ENCODE measurements around the gene NEURL1.
"Not testable (repeated sequence)": the region's sequence is repeated elsewhere in the genome, so short reads cannot be mapped to it uniquely, and the experiment has no call there.

NEURL1 gene

GRCh38 chr10:103479135-103479534 is 14.4 kb upstream of the NEURL1 start, which contains the start of gene CALHM3:
Gene CALHM3 (minus strand): TSS chr10:103479240. CDS start chr10:103479032, 208 bp downstream.
- Histone ChIP-seq H3K4me1 (peaks cover 0 to 6% (median 0%) of the 10 kb centered on the region in 4 donors), H3K36me3 (no peaks in the 10 kb centered on the region), H3K4me3 (no peak within 1 kb of the TSS), H3K27ac (no peak within 1 kb of the TSS), H3K27me3 (peaks cover 0 to 6% of the 10 kb centered on the region in 2 donors), H3K9me3 (no peaks in the 10 kb centered on the region)
- intact Hi-C loops (cut with DNase I; ENCODE audit: low total_unique reads): no loop called here
- DNase-seq: no peak
- no peak for TF ChIP-seq CTCF (IDR thresholded peaks at IDR 0.05)

- peaks cover 0 to 6% of the 10 kb centered on the region in 2 donors for H3K27me3 ChIP-seq
- H3K9me3 ChIP-seq: no peaks in the 10 kb centered on the region
- H3K4me3 ChIP-seq: no peak overlapping the region
- H3K27ac ChIP-seq: no peak overlapping the region
- intact Hi-C loops (cut with DNase I; ENCODE audit: low total_unique reads): no loop called here
- no peak for TF ChIP-seq CTCF (IDR thresholded peaks at IDR 0.05)
- peaks cover 0 to 6% (median 0%) of the 10 kb centered on the region in 4 donors for H3K4me1 ChIP-seq
- no peak for DNase-seq
- H3K36me3 ChIP-seq: no peaks in the 10 kb centered on the region
Observed at GRCh38 chr10:103480521-103480920, 13.0 kb upstream of the NEURL1 start.

GRCh38 chr10:103481974-103482531 is 11.5 kb upstream of the NEURL1 start:
- peak in 1 of 2 donors; percentile 38 for DNase-seq
- peaks cover 0 to 6% (median 0%) of the 10 kb centered on the region in 4 donors for H3K4me1 ChIP-seq
- TF ChIP-seq CTCF (IDR thresholded peaks at IDR 0.05): peak; percentile 67 to 80
- H3K9me3 ChIP-seq: no peaks in the 10 kb centered on the region
- no peak overlapping the region for H3K27ac ChIP-seq
- H3K36me3 ChIP-seq: no peaks in the 10 kb centered on the region
- intact Hi-C loops (cut with DNase I; ENCODE audit: low total_unique reads): no loop called here
- no peak overlapping the region for H3K4me3 ChIP-seq
- peaks cover 0 to 4% of the 10 kb centered on the region in 2 donors for H3K27me3 ChIP-seq

- H3K9me3 ChIP-seq; H3K4me3 ChIP-seq; intact Hi-C loops (cut with DNase I; ENCODE audit: low total_unique reads); DNase-seq; H3K36me3 ChIP-seq; H3K4me1 ChIP-seq; H3K27ac ChIP-seq: not testable (repeated sequence)
- H3K27me3 ChIP-seq: peaks cover 0 to 13% of the 10 kb centered on the region in 2 donors
Observed at GRCh38 chr10:103486635-103487409, 6.7 kb upstream of the NEURL1 start.

GRCh38 chr10:103487410-103487708 is 6.1 kb upstream of the NEURL1 start:
- Histone ChIP-seq H3K27ac (no peak overlapping the region), H3K4me1 (no peaks in the 10 kb centered on the region), H3K27me3 (peaks cover 0 to 13% of the 10 kb centered on the region in 2 donors), H3K4me3 (no peak overlapping the region), H3K9me3 (no peaks in the 10 kb centered on the region), H3K36me3 (no peaks in the 10 kb centered on the region)
- no peak for DNase-seq
- intact Hi-C loops (cut with DNase I; ENCODE audit: low total_unique reads): no loop called here
- TF ChIP-seq CTCF (IDR thresholded peaks at IDR 0.05): no peak

GRCh38 chr10:103490986-103491314 is 2.6 kb upstream of the NEURL1 start:
- Histone ChIP-seq H3K4me3 (no peak overlapping the region), H3K4me1 (peaks cover 0 to 17% (median 15%) of the 10 kb centered on the region in 4 donors), H3K9me3 (no peaks in the 10 kb centered on the region), H3K36me3 (no peaks in the 10 kb centered on the region), H3K27me3 (peaks cover 0 to 45% of the 10 kb centered on the region in 2 donors), H3K27ac (no peak overlapping the region)
- DNase-seq: no peak
- no peak for TF ChIP-seq CTCF (IDR thresholded peaks at IDR 0.05)
- intact Hi-C loops (cut with DNase I; ENCODE audit: low total_unique reads): no loop called here

Data from tibial artery (tissue), 4 donors.